ENCODE measurements around the gene SSUH2.

SSUH2 gene

GRCh38 chr3:8579096-8579495 is 65.5 kb downstream of the SSUH2 start:
- H3K27ac ChIP-seq: no peak overlapping the region
- TF ChIP-seq ZFX (IDR thresholded peaks at IDR 0.05): no peak
- TF ChIP-seq, protein P1, sequence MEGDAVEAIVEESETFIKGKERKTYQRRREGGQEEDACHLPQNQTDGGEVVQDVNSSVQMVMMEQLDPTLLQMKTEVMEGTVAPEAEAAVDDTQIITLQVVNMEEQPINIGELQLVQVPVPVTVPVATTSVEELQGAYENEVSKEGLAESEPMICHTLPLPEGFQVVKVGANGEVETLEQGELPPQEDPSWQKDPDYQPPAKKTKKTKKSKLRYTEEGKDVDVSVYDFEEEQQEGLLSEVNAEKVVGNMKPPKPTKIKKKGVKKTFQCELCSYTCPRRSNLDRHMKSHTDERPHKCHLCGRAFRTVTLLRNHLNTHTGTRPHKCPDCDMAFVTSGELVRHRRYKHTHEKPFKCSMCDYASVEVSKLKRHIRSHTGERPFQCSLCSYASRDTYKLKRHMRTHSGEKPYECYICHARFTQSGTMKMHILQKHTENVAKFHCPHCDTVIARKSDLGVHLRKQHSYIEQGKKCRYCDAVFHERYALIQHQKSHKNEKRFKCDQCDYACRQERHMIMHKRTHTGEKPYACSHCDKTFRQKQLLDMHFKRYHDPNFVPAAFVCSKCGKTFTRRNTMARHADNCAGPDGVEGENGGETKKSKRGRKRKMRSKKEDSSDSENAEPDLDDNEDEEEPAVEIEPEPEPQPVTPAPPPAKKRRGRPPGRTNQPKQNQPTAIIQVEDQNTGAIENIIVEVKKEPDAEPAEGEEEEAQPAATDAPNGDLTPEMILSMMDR (conservative IDR thresholded peaks at IDR 0.05): no peak

DNA sequence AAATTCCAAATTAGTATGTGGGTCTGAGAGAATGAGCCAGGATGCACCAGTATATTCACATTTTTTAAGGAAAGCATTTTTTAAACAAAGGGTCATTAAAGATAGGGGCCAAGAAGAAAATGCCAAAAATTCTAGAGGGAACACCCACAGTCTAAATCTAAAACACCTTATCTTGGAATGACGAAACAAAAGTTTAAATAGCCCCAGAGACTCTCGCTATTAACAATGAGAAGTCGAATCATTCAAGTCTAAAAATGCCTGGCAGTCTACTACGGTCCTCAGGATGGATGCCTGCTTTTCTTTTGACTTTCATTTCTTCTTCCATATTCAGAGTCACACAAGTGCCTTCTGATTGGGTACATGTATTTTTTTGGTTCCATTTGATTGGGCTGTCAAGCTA is 66.3 kb downstream of the SSUH2 start:
- TF ChIP-seq, protein P1 (conservative IDR thresholded peaks at IDR 0.05): no peak
- TF ChIP-seq ZFX (IDR thresholded peaks at IDR 0.05): no peak
- H3K27ac ChIP-seq: no peak overlapping the region

DNA sequence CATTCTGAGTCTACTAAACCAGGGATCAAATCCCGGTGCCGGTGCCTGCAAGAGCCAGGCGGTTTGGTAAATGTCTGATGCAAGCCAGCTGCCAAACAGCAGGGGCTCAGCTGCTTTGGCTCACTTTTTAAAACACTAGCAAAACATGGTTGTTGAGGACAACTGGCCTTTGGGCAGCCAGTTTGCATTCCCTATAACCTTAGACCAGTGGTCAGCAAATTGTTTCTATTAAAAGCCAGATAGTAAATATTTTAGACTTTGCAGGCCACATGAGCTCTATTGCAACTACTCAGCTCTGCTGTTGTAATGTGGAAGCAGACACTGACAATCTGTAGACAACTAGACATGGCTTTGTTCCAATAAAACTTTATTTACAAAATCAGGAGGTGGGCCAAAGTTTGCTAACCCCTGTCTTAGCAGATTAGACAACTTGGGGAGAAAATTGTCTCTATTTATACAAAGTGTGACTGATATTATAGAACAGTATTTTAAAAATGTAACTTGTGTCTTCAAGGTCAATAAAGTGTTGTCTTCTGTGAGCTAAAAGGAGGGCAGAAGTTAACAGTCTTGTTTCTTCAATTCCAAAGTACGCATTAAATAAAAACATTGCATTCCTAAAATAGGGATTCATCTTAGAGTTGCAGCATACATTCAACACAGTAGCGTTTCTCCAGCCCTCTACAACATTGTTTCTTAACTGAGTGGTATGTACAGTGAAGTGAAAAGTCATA is 67.6 kb downstream of the SSUH2 start:
- TF ChIP-seq, protein P1 (conservative IDR thresholded peaks at IDR 0.05): no peak
- no peak for TF ChIP-seq ZFX (IDR thresholded peaks at IDR 0.05)
- no peak overlapping the region for H3K27ac ChIP-seq

DNA sequence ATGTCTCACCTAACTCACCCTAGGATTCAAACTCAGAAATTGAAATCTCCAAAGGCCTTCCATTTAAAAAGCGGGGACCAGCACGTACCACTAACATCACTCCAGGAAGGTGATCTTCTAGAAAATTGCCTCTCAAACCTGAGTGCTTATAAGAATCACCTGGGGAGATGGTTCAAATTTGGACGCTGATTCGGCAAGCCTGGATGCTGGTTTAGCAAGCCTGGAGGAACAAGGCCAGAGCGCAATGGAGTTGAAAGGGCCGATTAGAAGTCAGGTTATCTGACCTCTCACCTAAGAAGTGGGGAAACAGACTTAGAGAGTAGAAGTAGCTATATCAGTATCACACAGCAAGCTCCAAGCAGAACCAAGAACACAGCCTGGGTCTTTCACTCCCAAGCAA is 68.2 kb downstream of the SSUH2 start:
- no peak overlapping the region for H3K27ac ChIP-seq
- TF ChIP-seq ZFX (IDR thresholded peaks at IDR 0.05): no peak
- TF ChIP-seq, protein P1 (conservative IDR thresholded peaks at IDR 0.05): no peak

- TF ChIP-seq, protein P1 (conservative IDR thresholded peaks at IDR 0.05): no peak
- no peak for TF ChIP-seq ZFX (IDR thresholded peaks at IDR 0.05)
- H3K27ac ChIP-seq: no peak overlapping the region
These were observed 69.1 kb downstream of the SSUH2 start for GRCh38 chr3:8575364-8576104.

DNA sequence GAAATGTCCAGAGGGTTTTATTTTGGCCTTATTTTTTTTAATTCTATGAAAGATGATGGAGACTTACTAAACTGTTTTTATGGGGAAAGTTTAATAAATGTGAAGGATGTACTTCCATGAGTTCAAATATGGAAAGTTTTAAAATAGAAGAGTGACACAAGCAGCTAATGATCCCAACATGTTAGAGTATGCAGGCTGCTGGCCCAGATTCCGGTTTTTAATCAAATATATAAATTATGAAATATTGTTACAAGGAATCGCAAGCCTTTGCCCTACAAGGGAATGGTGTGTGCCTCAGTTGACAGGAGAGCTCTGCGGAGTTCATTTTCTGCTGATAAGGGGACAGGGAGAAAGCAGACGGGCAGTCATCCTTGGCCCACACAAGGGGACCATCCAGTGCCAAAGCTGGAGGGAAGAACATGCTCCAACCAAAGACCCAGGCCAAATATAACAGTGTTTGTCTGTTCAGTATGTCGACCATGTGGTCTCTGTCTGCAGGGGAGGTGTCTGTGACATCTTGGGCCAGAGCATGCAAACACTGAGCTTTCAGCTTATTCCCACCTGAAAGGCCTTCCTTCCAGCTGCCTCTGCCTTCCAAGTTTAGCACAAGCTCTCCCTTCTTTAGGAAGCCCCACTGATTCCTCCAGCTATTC is 69.8 kb downstream of the SSUH2 start:
- TF ChIP-seq, protein P1 (conservative IDR thresholded peaks at IDR 0.05): no peak
- no peak for TF ChIP-seq ZFX (IDR thresholded peaks at IDR 0.05)
- no peak overlapping the region for H3K27ac ChIP-seq

All from C4-2B (cell line).